Measurements from ENCODE around the gene KCNK10. TPM values are rescaled to one million over a fixed set of nuclear protein-coding genes. Genes with fewer than 3 reads are reported as not detected.
A peak's percentile ranks its signal among the peaks of the same experiment; 100 is the strongest.

KCNK10 gene
- total and polyA plus RNA-seq, 2 of the 8 experiments (the other 6 are each of a cell fraction or from before 2014, with no cell fraction given) = 0.45 to 0.63 TPM

DNA sequence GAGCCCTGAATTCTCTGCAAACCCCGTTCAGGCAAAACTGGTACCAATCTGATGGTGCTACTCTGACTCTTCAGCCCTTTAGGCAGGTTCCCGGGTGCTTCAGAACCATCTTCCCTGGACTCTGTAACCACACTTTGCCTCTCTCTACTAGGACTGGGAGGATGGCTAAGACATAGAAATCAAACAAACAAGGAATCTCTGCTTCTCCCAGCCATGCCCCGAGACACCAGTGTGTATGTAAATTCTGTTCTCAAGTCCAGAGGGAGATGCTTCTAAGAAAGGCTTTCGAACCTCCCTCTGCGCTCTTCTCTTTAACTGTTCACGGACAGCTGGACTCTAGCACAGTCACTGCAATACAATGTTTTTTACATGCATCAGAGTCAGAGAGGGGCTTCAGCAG, 1.9 kb upstream of the KCNK10 start:
- Histone ChIP-seq H2BK20ac (ENCODE audit: low read length) (no peak overlapping the region), H4K5ac (ENCODE audit: insufficient read length, low read depth, low read length) (no peak overlapping the region), H3K4me3 (ENCODE audit: extremely low read depth in 1 of 4, insufficient read depth in 2 of 4, low read depth in 3 of 4, low read length in 4 of 4) (no peak overlapping the region), H3K9me3 (ENCODE audit: insufficient read depth in 2 of 2, low read depth in 1 of 2, low read length in 1 of 2) (no peaks in the 10 kb centered on the region), H2BK5ac (ENCODE audit: low read depth, low read length) (no peak overlapping the region), H3K79me2 (ENCODE audit: control insufficient read depth in 1 of 2, insufficient read depth in 2 of 2, low read length in 2 of 2) (no peaks in the 10 kb centered on the region), H3K23ac (ENCODE audit: insufficient read length) (no peak overlapping the region), H4K20me1 (replicated peaks in 1 of 2; ENCODE audit: control insufficient read depth in 1 of 2, insufficient read depth in 2 of 2, low read length in 2 of 2) (no peaks in the 10 kb centered on the region), H3K4me2 (ENCODE audit: insufficient read depth in 1 of 2, low read depth in 2 of 2, low read length in 2 of 2) (peak overlapping the region in 1 of 2 experiments; percentile 88; a peak in 1 of 4 replicates), H3K4ac (replicated peaks; ENCODE audit: insufficient read length, low read depth, low read length) (no peak overlapping the region), H3K23me2 (ENCODE audit: low read depth, low read length) (peaks cover 27% of the 10 kb centered on the region), H3K56ac (replicated peaks; ENCODE audit: insufficient read length, low read depth, low read length) (no peak overlapping the region), H2BK120ac (replicated peaks; ENCODE audit: low read depth, low read length) (no peak overlapping the region), H3K14ac (ENCODE audit: insufficient read length) (no peak overlapping the region), H3K27ac (ENCODE audit: low read depth, low read length) (no peak overlapping the region), H3K27me3 (replicated peaks in 1 of 4; ENCODE audit: control insufficient read depth in 3 of 4, extremely low read depth in 1 of 4, insufficient read depth in 3 of 4, low read length in 3 of 4) (peaks cover 39 to 74% (median 67%) of the 10 kb centered on the region in 4 experiments), H4K91ac (replicated peaks; ENCODE audit: insufficient read length, low read length) (no peak overlapping the region), H2BK12ac (ENCODE audit: low read depth, low read length) (no peak overlapping the region), H3K36me3 (ENCODE audit: control insufficient read depth in 2 of 4, insufficient read depth in 4 of 4, low read length in 3 of 4) (no peaks in the 10 kb centered on the region), H2BK15ac (ENCODE audit: low read length) (no peak overlapping the region), H2AFZ (ENCODE audit: low read length) (no peak overlapping the region), H4K8ac (ENCODE audit: extremely low read depth, insufficient read depth, low read length) (no peak overlapping the region), H3K9ac (replicated peaks in 1 of 4; ENCODE audit: extremely low read depth in 1 of 4, low read depth in 3 of 4, low read length in 3 of 4) (no peak overlapping the region), H3K18ac (ENCODE audit: extremely low read depth, low read length) (no peak overlapping the region), H2AK5ac (ENCODE audit: low read depth, low read length) (no peak overlapping the region), H3K4me1 (replicated peaks in 1 of 4; ENCODE audit: control insufficient read depth in 3 of 4, insufficient read depth in 4 of 4, low read length in 3 of 4) (peaks cover 3 to 12% (median 8%) of the 10 kb centered on the region in 4 experiments), H3K79me1 (ENCODE audit: low read depth, low read length) (no peaks in the 10 kb centered on the region)
- no peak for TF ChIP-seq SP2 (IDR thresholded peaks at IDR 0.05; ENCODE audit: low read length)
- no peak for TF ChIP-seq TAF1 (IDR thresholded peaks at IDR 0.05; ENCODE audit: low read depth, low read length)
- TF ChIP-seq MAX (IDR thresholded peaks at IDR 0.05) = no peak
- FAIRE-seq = no peak
- POLR2A ChIA-PET (ENCODE audit: partially characterized antibody) = interaction anchor here (1.2 kb wide), 1 partner anchor 61 kb away, joined by 3 read pairs; the partner anchor contains the start of gene SPATA7
- WGBS, 2 experiments (ENCODE audit: extremely low coverage in 1 of 2, insufficient coverage in 1 of 2, insufficient read length in 1 of 2, insufficient replicate concordance in 2 of 2, low coverage in 1 of 2, low lambda C conversion rate in 2 of 2, missing lambda C conversion rate in 1 of 2) = 82% methylated on average over 6 of the region's 6 CpGs; no CpG with 5 or more reads in 1 of the 2 experiments
- no peak for DNase-seq (ENCODE audit: low read depth in 1 of 2, low spot score in 2 of 2)
- CTCF ChIA-PET (ENCODE audit: partially characterized antibody) = interaction anchor here (1.2 to 1.4 kb wide), 2 partner anchors 39 to 136 kb away, joined by 3 to 4 read pairs; no protein-coding TSS in a partner anchor

All from H1 (cell line).